HepG2 (cell line): Measurements from ENCODE around the gene CPNE1. TPM values are rescaled to one million over a fixed set of nuclear protein-coding genes. Genes with fewer than 3 reads are reported as not detected.

ENCODE experiments used
- CENPT ChIP-seq: sonication (generic); formaldehyde crosslinking; IDR thresholded peaks from 2 replicates; pipeline ENCODE4 v1.8.0; 2022; ENCODE audit warnings: low read depth, mild to moderate bottlenecking, moderate library complexity, missing genetic modification reagents
- DNMT1 ChIP-seq: sonication (generic); formaldehyde crosslinking; IDR thresholded peaks from 2 replicates; pipeline ENCODE4 v1.5.1; 2020; ENCODE audit warnings: mild to moderate bottlenecking, missing genetic modification reagents
- ERF ChIP-seq: IDR thresholded peaks from 2 replicates; pipeline ENCODE4 v1.6.1; 2018; ENCODE audit warnings: missing biosample characterization, missing genetic modification reagents
- GPBP1L1 ChIP-seq: sonication (generic); formaldehyde crosslinking; IDR thresholded peaks from 2 replicates; pipeline ENCODE4 v1.5.0; 2020; ENCODE audit warnings: mild to moderate bottlenecking, missing genetic modification reagents
- KDM1A ChIP-seq: IDR thresholded peaks from 2 replicates; pipeline ENCODE4 v1.6.1; 2016; ENCODE audit warnings: missing compliant biosample characterization
- LRRFIP1 ChIP-seq: sonication (generic); formaldehyde crosslinking; conservative IDR thresholded peaks from 2 replicates; pipeline ENCODE4 v1.4.0; 2020; ENCODE audit warnings: missing genetic modification reagents
- SMARCC2 ChIP-seq: fragments of 450-650 bp; IDR thresholded peaks from 2 replicates; pipeline ENCODE4 v1.6.1; 2017; ENCODE audit warnings: antibody characterized with exemption, mild to moderate bottlenecking
- SMARCE1 ChIP-seq: fragments of 450-650 bp; IDR thresholded peaks from 2 replicates; pipeline ENCODE4 v1.6.1; 2017; ENCODE audit warnings: borderline replicate concordance
- TCF7L2 ChIP-seq: IDR thresholded peaks from 2 replicates; pipeline ENCODE4 v1.6.1; 2011; ENCODE audit warnings: mild to moderate bottlenecking, low read depth, low read length, moderate library complexity
- ZKSCAN5 ChIP-seq: sonication (generic); formaldehyde crosslinking; IDR thresholded peaks from 2 replicates; pipeline ENCODE4 v1.5.1; 2020; ENCODE audit warnings: mild to moderate bottlenecking, missing genetic modification reagents
- ZNF354B ChIP-seq: sonication (generic); formaldehyde crosslinking; IDR thresholded peaks from 2 replicates; pipeline ENCODE4 v1.8.0; 2022; ENCODE audit warnings: mild to moderate bottlenecking, missing genetic modification reagents
- ZNF432 ChIP-seq: sonication (generic); formaldehyde crosslinking; IDR thresholded peaks from 2 replicates; pipeline ENCODE4 v1.5.0; 2020; ENCODE audit warnings: missing genetic modification reagents, mild to moderate bottlenecking, borderline replicate concordance
- ZNF468 ChIP-seq: sonication (generic); formaldehyde crosslinking; IDR thresholded peaks from 2 replicates; pipeline ENCODE4 v1.8.0; 2022; ENCODE audit warnings: mild to moderate bottlenecking, moderate library complexity, missing genetic modification reagents
- ZNF776 ChIP-seq: sonication (generic); formaldehyde crosslinking; IDR thresholded peaks from 2 replicates; pipeline ENCODE4 v1.4.0; 2020; ENCODE audit warnings: mild to moderate bottlenecking, missing genetic modification reagents
- ZUFSP ChIP-seq: sonication (generic); formaldehyde crosslinking; IDR thresholded peaks from 2 replicates; pipeline ENCODE4 v1.9.0; 2021; ENCODE audit warnings: missing genetic modification reagents, mild to moderate bottlenecking, borderline replicate concordance
- polyA plus RNA-seq, 8 experiments: library from polyadenylated mRNA; depleted of rRNA in 3 of 8; stranded (reverse) in 7 of 8; unstranded in 1 of 8; fragments of >200 nt; fragmentation: Illumina TruSeq in 4 of 8; extraction: Trizol in 4 of 8; gene quantifications; 2 replicates each; pipeline versions ENCODE4 v1.2.1 to v1.2.3, GENCODE V29; 2011 to 2016; ENCODE audit warnings: low read depth in 4 of 8, missing spikeins in 1 of 8, mixed read lengths in 1 of 8; ENCODE audit not compliant: insufficient read depth in 1 of 8
- total RNA-seq, 5 experiments: library from RNA; depleted of rRNA; stranded (reverse); fragments of >200 nt; fragmentation: Illumina TruSeq; extraction: Trizol; gene quantifications; 2 replicates each; pipeline ENCODE4 v1.2.3, GENCODE V29; 2016; ENCODE audit warnings: low read depth in 1 of 5
- TF ChIP-seq, protein P1 (sequence below): sonication (generic); formaldehyde crosslinking; IDR thresholded peaks from 2 replicates; pipeline ENCODE4 v1.8.0; 2022; ENCODE audit warnings: low read depth, missing genetic modification reagents
- TF ChIP-seq, protein P2 (sequence below): sonication (generic); formaldehyde crosslinking; IDR thresholded peaks from 2 replicates; pipeline ENCODE4 v1.8.0; 2023; ENCODE audit warnings: mild to moderate bottlenecking, missing genetic modification reagents
- TF ChIP-seq, protein P3 (sequence below): sonication (generic); formaldehyde crosslinking; IDR thresholded peaks from 2 replicates; pipeline ENCODE4 v1.5.0; 2020; ENCODE audit warnings: missing genetic modification reagents

CPNE1 gene
- total and polyA plus RNA-seq, 2 of the 13 experiments (the other 11 are each of a cell fraction or from before 2014, with no cell fraction given), result 408 to 431 TPM

DNA sequence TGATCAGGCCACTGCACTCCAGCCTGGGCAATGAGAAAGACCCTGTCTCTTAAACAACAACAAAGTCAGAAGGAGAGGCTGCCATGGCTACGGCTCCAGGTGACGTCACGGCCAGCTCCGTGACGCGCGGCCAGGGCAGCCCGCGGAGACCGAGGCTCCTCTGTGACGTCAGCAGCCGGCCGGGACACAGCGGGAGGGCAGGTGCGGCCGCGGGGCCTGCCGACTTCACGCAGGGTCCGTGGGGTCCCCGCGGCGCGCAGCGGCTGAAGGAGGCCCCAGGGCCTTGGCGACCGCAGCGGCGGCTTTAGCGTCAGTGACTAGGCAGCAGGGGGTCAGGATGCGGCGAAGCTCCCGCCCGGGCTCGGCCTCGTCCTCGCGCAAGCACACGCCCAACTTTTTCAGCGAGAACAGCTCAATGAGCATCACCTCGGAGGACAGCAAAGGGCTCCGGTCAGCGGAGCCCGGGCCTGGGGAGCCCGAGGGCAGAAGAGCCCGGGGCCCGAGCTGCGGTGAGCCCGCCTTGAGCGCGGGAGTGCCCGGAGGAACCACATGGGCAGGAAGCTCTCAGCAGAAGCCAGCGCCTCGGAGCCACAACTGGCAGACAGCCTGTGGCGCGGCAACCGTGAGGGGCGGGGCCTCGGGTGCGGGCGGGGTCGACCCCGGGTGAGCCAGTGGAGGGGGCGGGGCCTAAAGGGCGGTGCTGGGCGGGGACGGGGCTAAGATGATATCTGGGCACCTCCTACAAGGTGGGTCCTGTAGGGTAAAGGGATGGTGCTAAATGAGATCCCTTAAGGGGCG lies 48.8 kb downstream of the CPNE1 start, which contains the start of gene SPAG4 (continued):
- peak; percentile 86 for TF ChIP-seq ZKSCAN5 (CRISPR knock-in tag)
- TF ChIP-seq TCF7L2, result no peak
- no peak for TF ChIP-seq SMARCC2
- peak; percentile 87 for TF ChIP-seq ZNF354B (CRISPR knock-in tag)
- TF ChIP-seq CENPT (CRISPR knock-in tag), result peak; percentile 93
- TF ChIP-seq ZNF432 (CRISPR knock-in tag), result no peak
- peak; percentile 97; the same call in 1 of the 2 replicates for TF ChIP-seq ZNF468 (CRISPR knock-in tag)
- TF ChIP-seq ERF, result peak; percentile 95
- TF ChIP-seq DNMT1 (CRISPR knock-in tag), result peak; percentile 93; the same call in 1 of the 2 replicates
- TF ChIP-seq KDM1A (CRISPR knock-in tag), result 0 out of 2 replicates have a peak, but pooled peaks have one; percentile 48
- TF ChIP-seq SMARCE1, result no peak
- no peak for TF ChIP-seq ZUFSP (CRISPR knock-in tag)
- TF ChIP-seq LRRFIP1, result 0 out of 2 replicates have a peak, but pooled peaks have one; percentile 49
- TF ChIP-seq, protein P1, sequence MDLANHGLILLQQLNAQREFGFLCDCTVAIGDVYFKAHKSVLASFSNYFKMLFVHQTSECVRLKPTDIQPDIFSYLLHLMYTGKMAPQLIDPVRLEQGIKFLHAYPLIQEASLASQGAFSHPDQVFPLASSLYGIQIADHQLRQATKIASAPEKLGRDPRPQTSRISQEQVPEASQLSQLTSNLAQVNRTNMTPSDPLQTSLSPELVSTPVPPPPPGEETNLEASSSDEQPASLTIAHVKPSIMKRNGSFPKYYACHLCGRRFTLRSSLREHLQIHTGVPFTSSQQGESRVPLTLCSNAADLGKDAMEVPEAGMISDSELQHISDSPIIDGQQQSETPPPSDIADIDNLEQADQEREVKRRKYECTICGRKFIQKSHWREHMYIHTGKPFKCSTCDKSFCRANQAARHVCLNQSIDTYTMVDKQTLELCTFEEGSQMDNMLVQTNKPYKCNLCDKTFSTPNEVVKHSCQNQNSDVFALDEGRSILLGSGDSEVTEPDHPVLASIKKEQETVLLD (CRISPR knock-in tag), result peak; percentile 91
- TF ChIP-seq ZNF776 (CRISPR knock-in tag), result peak; percentile 92; the same call in 1 of the 2 replicates
- TF ChIP-seq, protein P2, sequence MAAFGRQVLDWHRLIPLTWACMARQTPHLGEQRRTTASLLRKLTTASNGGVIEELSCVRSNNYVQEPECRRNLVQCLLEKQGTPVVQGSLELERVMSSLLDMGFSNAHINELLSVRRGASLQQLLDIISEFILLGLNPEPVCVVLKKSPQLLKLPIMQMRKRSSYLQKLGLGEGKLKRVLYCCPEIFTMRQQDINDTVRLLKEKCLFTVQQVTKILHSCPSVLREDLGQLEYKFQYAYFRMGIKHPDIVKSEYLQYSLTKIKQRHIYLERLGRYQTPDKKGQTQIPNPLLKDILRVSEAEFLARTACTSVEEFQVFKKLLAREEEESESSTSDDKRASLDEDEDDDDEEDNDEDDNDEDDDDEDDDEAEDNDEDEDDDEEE (CRISPR knock-in tag), result peak; percentile 99
- no peak for TF ChIP-seq GPBP1L1
- TF ChIP-seq, protein P3, sequence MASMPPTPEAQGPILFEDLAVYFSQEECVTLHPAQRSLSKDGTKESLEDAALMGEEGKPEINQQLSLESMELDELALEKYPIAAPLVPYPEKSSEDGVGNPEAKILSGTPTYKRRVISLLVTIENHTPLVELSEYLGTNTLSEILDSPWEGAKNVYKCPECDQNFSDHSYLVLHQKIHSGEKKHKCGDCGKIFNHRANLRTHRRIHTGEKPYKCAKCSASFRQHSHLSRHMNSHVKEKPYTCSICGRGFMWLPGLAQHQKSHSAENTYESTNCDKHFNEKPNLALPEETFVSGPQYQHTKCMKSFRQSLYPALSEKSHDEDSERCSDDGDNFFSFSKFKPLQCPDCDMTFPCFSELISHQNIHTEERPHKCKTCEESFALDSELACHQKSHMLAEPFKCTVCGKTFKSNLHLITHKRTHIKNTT (CRISPR knock-in tag), result no peak
